GM18526 (cell line): Measurements from ENCODE around the gene HTR3C.

Experiments used
- POLR2A ChIP-seq: IDR thresholded peaks from 3 replicates; pipeline ENCODE4 v1.6.1; 2011; ENCODE audit not compliant: insufficient read length; ENCODE audit errors: extremely low read depth

Gene HTR3C, protein sequence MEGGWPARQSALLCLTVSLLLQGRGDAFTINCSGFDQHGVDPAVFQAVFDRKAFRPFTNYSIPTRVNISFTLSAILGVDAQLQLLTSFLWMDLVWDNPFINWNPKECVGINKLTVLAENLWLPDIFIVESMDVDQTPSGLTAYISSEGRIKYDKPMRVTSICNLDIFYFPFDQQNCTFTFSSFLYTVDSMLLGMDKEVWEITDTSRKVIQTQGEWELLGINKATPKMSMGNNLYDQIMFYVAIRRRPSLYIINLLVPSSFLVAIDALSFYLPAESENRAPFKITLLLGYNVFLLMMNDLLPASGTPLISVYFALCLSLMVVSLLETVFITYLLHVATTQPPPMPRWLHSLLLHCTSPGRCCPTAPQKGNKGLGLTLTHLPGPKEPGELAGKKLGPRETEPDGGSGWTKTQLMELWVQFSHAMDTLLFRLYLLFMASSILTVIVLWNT

DNA sequence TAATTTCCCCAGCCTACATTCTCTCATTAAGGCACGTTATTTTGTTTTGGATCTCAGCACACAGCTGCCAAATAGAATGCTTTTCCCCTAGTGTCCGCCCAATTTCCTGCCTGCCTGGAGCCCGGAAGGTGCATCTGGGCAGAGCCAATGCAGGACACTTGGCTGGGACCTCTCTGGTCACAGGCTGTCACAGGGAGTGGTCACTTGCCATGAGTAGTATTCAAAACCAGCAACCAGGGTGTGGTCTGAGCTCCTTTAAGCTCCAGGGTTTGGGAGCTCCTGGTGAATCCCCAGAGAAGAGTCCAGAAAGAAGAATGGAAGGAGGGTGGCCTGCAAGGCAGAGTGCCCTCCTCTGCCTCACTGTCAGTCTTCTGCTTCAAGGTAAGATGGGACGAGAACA lies at the start of gene HTR3C:
Gene HTR3C, plus strand, starts transcription at position 281 of the 400 bp plus-strand sequence. Its CDS starts 34 bp downstream, at position 315.
- TF ChIP-seq POLR2A: no peak

DNA sequence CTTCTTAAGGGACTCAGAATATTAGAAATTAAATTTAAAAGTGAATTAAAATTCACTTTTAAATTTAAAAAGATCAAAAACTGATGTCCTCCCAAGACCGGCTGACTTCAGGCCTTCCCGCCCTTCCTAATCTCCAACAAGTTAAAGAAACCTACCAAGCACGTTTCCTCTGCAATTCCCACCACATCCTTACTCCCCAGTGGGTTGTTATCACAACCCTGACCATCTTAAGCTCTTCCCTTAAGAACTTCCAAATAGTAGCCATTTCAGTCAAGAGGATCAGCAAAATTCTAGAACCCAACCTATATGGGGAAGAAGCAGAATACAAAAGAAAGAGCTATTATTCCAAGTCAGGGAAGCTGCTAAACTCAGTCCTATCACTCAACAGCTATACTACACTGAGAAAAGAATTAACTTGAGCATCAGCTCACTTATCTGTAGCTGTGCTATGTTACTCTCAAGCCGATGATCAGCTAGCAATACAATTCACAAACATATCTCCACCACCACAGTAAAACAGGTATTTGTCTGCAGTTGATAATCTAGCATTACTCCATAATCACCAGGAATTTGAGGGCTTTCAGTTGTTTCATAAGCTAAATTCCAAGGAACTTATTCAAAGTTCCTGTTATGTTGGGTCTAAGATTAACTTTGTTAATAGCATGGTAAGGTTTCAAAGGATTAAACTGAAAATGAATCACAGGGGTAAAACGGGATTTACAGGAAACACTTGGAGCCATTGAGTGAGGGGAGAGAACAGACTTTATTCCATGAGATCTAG lies 49.5 kb upstream of the HTR3C start:
- no peak for TF ChIP-seq POLR2A

DNA sequence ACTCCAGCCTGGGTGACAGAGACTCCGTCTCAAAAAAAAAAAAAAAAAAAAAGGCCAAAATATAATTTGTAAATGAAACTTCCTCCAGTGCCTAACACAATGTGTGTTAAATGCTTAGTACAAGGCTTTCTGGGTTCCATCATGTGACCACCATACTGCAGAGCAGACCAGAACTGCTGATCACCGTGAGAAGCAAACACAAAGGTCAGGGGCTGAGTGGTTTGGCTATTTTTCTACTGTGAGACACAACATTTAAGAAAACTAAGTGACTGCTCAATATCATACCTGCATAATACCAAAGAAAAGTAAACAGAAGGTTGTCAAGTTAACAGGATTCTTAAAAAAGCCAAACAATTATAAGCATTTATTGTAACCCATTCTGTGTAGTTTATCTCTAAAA lies 48.4 kb upstream of the HTR3C start:
- no peak for TF ChIP-seq POLR2A

DNA sequence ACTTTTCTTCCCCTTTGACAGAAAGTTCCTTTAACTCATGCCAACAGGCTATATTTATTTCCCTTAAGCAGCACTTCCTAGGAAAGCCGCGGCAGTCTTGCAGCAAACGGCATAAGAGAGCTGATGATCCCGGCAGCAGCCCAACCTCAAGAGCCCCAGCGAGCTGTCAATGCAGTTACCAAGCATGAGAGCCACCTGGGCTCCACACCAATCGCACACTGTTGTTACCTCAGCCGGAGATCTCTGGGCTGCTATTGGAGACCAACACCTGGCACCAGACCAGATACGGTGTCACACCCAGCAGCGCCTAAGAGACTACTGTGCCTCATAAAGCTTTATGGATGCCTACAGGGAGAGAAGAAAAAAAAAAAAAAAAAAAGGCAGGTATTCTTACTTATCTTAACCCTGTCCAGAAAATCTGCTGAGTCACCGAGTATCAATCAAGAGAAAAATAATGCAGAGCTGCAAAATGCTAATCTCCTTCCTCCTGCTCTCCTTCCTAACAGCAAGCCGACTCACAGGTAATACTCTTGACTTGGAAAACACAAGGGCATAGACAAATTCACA lies 46.8 kb upstream of the HTR3C start:
- TF ChIP-seq POLR2A: no peak

DNA sequence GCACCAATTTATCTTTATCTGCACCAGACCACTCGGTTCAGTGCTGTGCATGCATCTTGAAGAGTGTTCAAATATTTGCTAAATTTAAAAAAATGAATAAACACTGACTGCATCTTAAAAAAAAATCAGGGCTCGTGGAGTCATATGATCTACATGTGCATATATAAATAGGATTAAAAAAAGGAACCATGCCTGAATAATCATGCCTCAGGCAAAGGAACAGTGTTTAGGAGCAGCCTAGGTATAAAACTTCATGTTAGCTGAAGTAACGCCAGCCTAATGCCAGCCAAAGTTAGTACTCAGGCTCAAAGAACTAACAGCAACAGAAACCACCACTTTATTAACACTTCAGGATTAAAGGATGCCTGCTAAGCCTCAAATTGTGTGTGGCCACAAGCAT lies 44.7 kb upstream of the HTR3C start:
- no peak for TF ChIP-seq POLR2A

DNA sequence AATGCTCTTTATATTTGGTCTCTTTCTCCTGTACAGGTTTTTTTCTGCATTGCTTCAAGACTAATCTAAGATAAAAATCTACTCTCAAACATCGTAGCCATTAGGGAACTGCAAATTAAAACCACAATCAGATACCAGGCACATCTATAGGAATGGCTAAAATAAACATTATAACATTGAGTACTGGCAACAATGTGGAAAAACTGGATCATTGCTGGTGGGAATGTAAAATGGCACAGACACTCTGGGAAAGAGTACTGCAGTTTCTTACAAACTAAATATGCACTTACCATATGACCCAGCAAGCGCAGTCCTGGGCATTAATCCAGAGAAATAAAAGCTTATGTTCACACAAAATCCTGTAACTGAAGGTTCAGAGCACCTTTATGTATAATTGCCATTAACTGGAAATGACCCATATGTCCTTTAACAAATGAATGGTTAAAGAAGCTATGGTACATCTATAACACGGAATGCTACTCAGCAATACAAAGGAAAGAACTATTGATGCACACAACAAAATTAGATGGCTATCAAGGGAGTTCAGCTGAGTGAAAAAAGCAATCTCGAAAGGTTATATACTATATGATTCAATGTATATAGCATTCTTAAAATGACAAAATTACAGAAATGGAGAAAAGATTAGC lies 41.5 kb upstream of the HTR3C start:
- no peak for TF ChIP-seq POLR2A

DNA sequence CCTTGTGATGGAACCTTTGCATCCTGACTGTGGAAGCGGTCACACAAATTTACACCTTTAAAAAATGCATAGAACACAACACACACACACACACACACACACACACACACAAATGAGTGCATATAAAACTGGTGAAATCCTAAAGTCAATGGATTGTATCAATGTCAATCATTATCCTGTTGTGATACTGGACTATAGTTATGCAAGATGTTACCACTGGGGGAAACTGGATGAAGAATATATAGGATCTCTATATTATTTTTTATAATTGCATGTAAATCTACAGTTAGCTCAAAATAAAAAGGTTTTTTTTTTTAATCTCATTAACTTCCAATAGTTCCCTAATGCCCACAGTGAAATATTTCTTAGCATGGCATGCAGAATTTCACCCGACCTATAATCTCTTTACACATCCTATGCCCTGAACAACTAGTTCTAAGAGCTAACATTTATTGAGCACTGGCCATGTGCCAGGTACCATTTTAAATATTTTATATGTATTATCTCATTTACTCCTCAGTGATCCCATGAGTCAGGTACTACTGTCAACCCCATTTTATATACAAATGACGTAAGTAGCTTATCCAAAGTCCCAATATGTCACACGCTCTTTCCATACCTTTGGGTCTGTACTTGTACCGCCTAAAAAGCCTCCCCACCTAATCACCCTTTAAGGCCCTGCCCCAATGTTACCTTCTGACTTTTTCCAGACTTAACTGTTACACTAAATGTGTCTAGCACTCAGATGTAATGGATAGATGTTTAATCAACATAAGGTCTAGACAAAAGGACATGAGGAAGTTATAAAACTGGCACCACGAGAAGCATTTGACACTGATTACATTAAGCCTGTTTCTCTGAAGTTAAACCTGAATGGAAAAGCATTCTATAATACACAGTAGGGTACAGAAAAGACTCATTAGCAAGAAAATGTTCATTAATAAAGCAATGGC lies 40.6 kb upstream of the HTR3C start:
- no peak for TF ChIP-seq POLR2A

DNA sequence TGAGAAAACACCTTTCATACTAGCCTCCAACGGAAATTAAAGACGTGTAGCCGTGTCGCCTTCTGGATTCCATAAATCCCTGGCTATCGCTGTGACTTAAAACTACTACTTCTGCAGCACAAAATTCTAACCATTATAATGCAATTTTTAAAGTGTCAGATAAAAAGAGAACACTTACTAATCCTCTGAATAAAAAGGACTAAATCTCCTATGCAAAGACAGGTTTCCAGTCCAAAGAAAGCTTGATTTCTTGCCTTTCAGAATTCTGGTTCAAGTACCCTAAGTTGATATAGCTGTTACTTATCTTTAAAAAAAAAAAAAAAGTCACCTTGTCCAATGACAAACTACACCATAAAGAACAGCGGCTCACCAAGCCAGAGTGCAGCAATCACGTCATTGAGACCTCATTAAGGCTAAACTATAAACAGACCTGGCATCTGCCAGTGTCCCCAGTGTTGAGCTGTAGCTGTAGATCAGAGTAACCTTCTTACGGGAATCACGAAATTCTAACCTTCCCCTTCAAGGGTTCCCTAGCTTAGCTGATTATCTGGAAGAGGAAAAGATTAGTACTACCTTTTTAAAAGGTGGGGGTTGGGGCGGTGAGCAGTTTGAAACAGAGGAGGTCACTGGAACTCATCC lies 37.3 kb upstream of the HTR3C start:
- no peak for TF ChIP-seq POLR2A

DNA sequence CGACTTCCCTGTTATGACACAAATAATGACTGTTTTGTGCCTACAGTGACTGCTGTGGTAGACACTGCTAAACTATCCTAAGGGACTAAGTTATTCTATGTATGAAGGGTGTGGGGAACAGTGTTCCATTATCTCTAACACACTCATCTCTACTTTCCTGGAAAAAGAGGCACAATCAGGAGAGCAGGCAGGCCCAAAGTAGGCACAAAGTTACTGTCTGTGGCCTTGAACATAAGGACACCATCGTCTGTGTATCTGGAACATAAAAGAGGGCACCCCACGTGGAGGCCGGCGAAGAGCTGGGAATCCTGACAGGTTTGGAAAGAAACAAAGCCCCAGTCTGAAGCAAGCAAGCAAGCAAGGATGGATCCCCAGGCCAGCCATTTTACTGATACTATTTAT lies 36.7 kb upstream of the HTR3C start:
- TF ChIP-seq POLR2A: no peak

DNA sequence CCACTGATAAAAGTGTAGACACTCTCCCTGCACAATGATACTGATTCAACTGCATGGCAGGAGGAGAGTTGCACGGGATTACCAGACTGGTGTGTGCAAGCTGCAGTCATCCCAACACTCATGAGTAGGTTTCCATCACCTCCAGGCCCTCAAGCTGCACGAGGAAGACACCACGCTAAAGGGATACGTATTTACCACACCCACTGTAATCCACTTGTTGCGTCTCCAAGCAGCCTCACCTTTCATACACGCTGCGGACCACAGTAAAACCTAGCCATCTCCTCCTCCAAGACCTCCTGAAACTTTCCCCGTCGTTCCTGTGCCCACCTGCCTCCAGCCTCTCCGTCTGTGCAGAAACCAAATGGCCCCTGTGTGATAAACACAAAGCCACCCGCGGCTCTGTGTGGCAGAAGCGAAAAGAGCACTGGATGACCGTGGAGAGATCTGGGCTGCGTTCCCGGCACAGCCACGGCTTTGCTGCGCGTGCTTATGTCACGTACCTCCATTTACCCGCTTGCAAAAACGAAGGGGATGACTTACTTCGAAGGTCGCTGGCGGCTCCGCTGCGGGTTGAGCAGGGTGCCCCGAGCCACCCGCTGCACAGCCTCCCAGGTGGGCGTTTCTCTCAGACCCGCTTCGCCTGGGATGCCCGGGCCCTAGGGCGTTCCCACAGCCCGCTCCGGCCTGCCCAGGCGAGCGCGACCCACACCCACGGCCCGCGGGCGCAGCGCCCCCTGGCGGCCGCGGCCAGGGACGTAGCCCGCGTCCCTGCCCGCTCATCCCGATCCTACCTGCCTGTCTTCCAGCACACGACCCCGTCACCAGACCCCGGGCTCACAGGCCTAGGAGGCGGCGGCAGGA lies 35.8 kb upstream of the HTR3C start:
- TF ChIP-seq POLR2A: no peak

DNA sequence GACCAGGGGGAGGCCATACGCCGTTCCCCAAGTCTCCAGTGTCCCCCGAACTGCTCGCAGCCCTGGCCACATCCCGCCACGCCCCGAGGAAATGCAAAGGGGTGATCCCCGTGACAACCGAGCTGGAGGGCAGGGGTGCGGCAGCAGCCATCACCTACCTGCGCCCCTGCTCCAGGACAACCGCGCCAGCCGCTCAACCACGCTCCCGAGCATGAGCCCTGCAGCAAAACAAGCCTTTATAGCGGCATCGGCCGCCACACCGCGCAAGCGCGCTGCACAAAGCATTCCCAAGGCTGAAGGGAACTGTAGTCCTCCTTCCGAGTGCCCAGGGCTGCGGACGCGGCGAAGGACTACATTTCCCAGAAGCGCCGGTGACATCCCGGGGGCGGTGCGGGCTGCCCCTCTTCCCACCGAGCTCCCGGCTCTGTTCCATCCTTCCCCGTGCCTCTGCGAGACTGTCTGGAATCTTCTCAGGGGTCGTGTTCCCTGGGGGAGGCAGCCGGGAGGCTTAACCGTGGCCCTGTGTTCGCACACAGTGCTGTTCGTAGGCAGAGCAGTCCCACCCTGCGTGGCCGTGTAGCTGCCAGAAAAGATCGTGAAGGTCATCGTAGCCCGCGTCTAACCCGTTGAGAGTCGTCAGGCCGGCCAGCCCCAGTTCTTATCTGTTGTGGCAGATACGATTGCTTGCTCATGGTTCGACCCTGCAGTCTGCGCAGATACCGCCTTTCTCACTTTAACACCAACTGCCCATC lies 35.0 kb upstream of the HTR3C start, which contains the start of gene ABCC5:
Gene ABCC5, minus strand, starts transcription at position 213 of the 752 bp plus-strand sequence. CDS start 3,492 bp downstream, outside the sequence.
- TF ChIP-seq POLR2A: peak; percentile 20

DNA sequence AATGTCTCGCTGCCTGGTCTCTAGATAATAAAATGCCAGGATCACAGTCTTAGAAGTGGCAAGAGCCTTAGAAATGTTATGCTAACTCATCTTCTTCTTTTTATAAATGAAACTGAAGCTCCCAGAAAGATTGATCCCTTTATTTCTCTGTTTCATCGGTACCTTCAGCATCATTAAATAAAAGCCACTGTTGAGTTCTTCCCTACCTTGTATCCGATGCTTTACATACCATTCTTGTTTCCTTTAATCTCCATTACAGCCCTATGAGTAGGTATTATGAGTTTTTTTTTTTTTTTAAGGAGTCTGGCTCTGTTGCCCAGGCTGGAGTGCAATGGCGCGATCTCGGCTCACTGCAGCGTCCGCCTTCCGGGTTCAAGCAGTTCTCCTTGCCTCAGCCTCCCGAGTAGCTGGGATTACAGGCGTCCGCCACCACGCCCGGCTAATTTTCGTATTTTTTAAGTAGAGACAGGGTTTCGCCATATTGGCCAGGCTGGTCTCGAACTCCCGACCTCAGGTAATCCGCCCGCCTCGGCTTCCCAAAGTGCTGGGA lies 34.3 kb upstream of the HTR3C start:
- TF ChIP-seq POLR2A: no peak
